GM12878 (cell line): ENCODE data around the gene IRF2. TPM values are rescaled to one million over a fixed set of nuclear protein-coding genes. Genes with fewer than 3 reads are reported as not detected.

ENCODE experiments used
- ATAC-seq: fragments of 200-7000 bp; cut with Tn5 transposase; 3 replicates; pipeline ENCODE4 v1.9.1; 2020; ENCODE audit warnings: mild to moderate bottlenecking, moderate library complexity
- BruUV-seq: library from RNA; stranded (reverse); fragments of 400-500 nt; replicated peaks from 2 replicates; lab custom pipeline; 2021; lab: Mats Ljungman, UMichigan
- CTCF ChIA-PET: fragments of 300-600 bp; sonication (Branson Sonifier 250); formaldehyde crosslinking; extraction: SDS; loops from one replicate; lab custom pipeline; 2021; ENCODE audit warnings: inconsistent platforms; lab: Yijun Ruan, JAX
- POLR2A ChIA-PET: fragments of 350-600 bp; formaldehyde crosslinking; extraction: SDS; loops from one replicate; lab custom pipeline; 2021; ENCODE audit warnings: inconsistent platforms; lab: Charles Lee
- RAD21 ChIA-PET: fragments of 300-600 bp; sonication (Branson Sonifier 250); formaldehyde crosslinking; loops from one replicate; lab custom pipeline; 2023; ENCODE audit warnings: antibody characterized with exemption; ENCODE audit not compliant: unreplicated experiment; lab: Charles Lee
- SMC1A ChIA-PET: fragments of 300-600 bp; sonication (Branson Sonifier 250); formaldehyde crosslinking; loops from one replicate; lab custom pipeline; 2023; ENCODE audit not compliant: unreplicated experiment, uncharacterized antibody; lab: Charles Lee
- DNase-seq: peaks from one replicate; pipeline ENCODE4 v3.0.0-alpha.2; 2011; ENCODE audit warnings: low read depth, low spot score
- FAIRE-seq: peaks from 3 replicates; lab custom pipeline; 2011; peaks lifted over from hg19 to GRCh38; lab: Jason Lieb, UNC
- H2AFZ ChIP-seq: 2 replicates; pipeline ENCODE4 v1.6.0; 2011; ENCODE audit warnings: low read depth, low read length, control low read depth; ENCODE audit not compliant: control insufficient read depth
- H3K27ac ChIP-seq: 2 replicates; pipeline ENCODE4 v1.5.1; 2011; ENCODE audit warnings: control low read depth; ENCODE audit not compliant: control insufficient read depth, insufficient read depth
- H3K27me3 ChIP-seq, 2 experiments: replicated peaks in 1 of 2; 2 replicates each; pipeline versions ENCODE4 v1.6.0 to v1.6.1; 2011; ENCODE audit warnings: low read length in 1 of 2; ENCODE audit not compliant: control insufficient read depth in 2 of 2, insufficient read depth in 2 of 2
- H3K36me3 ChIP-seq, 2 experiments: 2 replicates each; pipeline ENCODE4 v1.5.1; 2011; ENCODE audit warnings: low read length in 1 of 2; ENCODE audit not compliant: control insufficient read depth in 2 of 2, insufficient read depth in 2 of 2
- H3K4me1 ChIP-seq: 2 replicates; pipeline ENCODE4 v1.6.1; 2011; ENCODE audit warnings: mild to moderate bottlenecking, low read length, moderate library complexity, mixed read lengths; ENCODE audit not compliant: control insufficient read depth, insufficient read depth
- H3K4me2 ChIP-seq: 2 replicates; pipeline ENCODE4 v1.6.0; 2011; ENCODE audit warnings: control low read depth; ENCODE audit not compliant: control insufficient read depth, insufficient read depth
- H3K4me3 ChIP-seq: fragments of 200-600 bp; sonication (generic); 2 replicates; pipeline ENCODE4 v1.5.1; 2016
- H3K79me2 ChIP-seq: 2 replicates; pipeline ENCODE4 v1.6.0; 2011; ENCODE audit warnings: low read length; ENCODE audit not compliant: control insufficient read depth, insufficient read depth
- H3K9ac ChIP-seq: 2 replicates; pipeline ENCODE4 v1.8.0; 2011; ENCODE audit warnings: low read length, control low read depth, mixed read lengths; ENCODE audit not compliant: control insufficient read depth, insufficient read depth
- H3K9me3 ChIP-seq: replicated peaks from 3 replicates; pipeline ENCODE4 v1.5.1; 2011; ENCODE audit warnings: mild to moderate bottlenecking, low read length; ENCODE audit not compliant: control insufficient read depth, insufficient read depth
- H4K20me1 ChIP-seq: 2 replicates; pipeline ENCODE4 v1.6.0; 2011; ENCODE audit not compliant: control insufficient read depth, insufficient read depth
- CREM ChIP-seq: IDR thresholded peaks from 2 replicates; pipeline ENCODE4 v1.6.1; 2014; ENCODE audit warnings: antibody characterized with exemption, low read depth
- GATAD2B ChIP-seq: fragments of 450-650 bp; conservative IDR thresholded peaks from 2 replicates; pipeline ENCODE4 v1.6.1; 2017; ENCODE audit warnings: low read depth, mild to moderate bottlenecking, moderate library complexity
- IKZF2 ChIP-seq, 2 experiments: fragments of 450-650 bp; IDR thresholded peaks; 2 replicates each; pipeline ENCODE4 v1.6.1; 2017; ENCODE audit warnings: mild to moderate bottlenecking in 2 of 2, moderate library complexity in 2 of 2
- JUNB ChIP-seq: IDR thresholded peaks from 2 replicates; pipeline ENCODE4 v1.6.1; 2016; ENCODE audit warnings: antibody characterized with exemption, mild to moderate bottlenecking
- NR2C2 ChIP-seq: IDR thresholded peaks from 2 replicates; pipeline ENCODE4 v1.6.1; 2011; ENCODE audit warnings: borderline replicate concordance, low read depth; ENCODE audit not compliant: control insufficient read depth, insufficient read length
- POLR2AphosphoS5 ChIP-seq: IDR thresholded peaks from 2 replicates; pipeline ENCODE4 v1.6.1; 2011; ENCODE audit warnings: mild to moderate bottlenecking, low read length, inconsistent platforms
- RB1 ChIP-seq: fragments of 450-650 bp; formaldehyde crosslinking; IDR thresholded peaks from 2 replicates; pipeline ENCODE4 v1.6.1; 2017; ENCODE audit warnings: mild to moderate bottlenecking, borderline replicate concordance
- SP1 ChIP-seq: IDR thresholded peaks from one replicate; pipeline ENCODE4 v1.6.1; 2011; ENCODE audit warnings: low read depth, low read length
- WGBS: methylation state at CpG from one replicate; pipeline ENCODE4 v1.1.6; 2016; ENCODE audit warnings: low lambda C conversion rate; ENCODE audit not compliant: insufficient replicate concordance, insufficient coverage; ENCODE audit errors: missing lambda C conversion rate; 5-methylcytosine and 5-hydroxymethylcytosine counted together
- in situ Hi-C: fragments of 300-500 bp; cut with MboI; formaldehyde crosslinking; loops from 9 replicates; pipeline ENCODE4 v1.14.3; 2018; ENCODE audit warnings: mixed read lengths
- intact Hi-C: fragments of 100-400 bp; cut with micrococcal nuclease; formaldehyde crosslinking; loops from one replicate; pipeline ENCODE4 v1.14.2; 2022; ENCODE audit not compliant: unreplicated experiment
- polyA plus RNA-seq, 11 experiments: library from polyadenylated mRNA; depleted of rRNA in 4 of 11; unstranded in 6 of 11; stranded (reverse) in 5 of 11; fragments of >200 nt; fragmentation: Nextera tagmentation in 4 of 11; fragmentation: Illumina TruSeq in 1 of 11; extraction: Ambion mirVana in 4 of 11; extraction: Trizol in 1 of 11; gene quantifications; 1 replicate in 1 of 11; 2 replicates in 10 of 11; pipeline versions ENCODE4 v1.2.1 to v1.2.3, GENCODE V29; 2011 to 2016; ENCODE audit warnings: inconsistent platforms in 2 of 11, missing spikeins in 2 of 11, low read depth in 1 of 11
- total RNA-seq, 4 experiments: library from RNA; depleted of rRNA in 3 of 4; stranded (reverse); fragments of >200 nt in 3 of 4; fragmentation: Illumina TruSeq in 1 of 4; extraction: Trizol in 1 of 4; gene quantifications; 2 replicates each; pipeline versions ENCODE4 v1.2.1 to v1.2.3, GENCODE V29; 2013 to 2021
- TF ChIP-seq, protein P1 (sequence below): fragments of 450-650 bp; IDR thresholded peaks from 2 replicates; pipeline ENCODE4 v1.6.1; 2016; ENCODE audit warnings: mild to moderate bottlenecking, moderate library complexity, borderline replicate concordance
- TF ChIP-seq, protein P2 (sequence below): IDR thresholded peaks from 2 replicates; pipeline ENCODE4 v1.6.1; 2012; ENCODE audit warnings: low read depth, low read length, improper control_type of control experiment
- TF ChIP-seq, protein P3 (sequence below): fragments of 450-650 bp; IDR thresholded peaks from 2 replicates; pipeline ENCODE4 v1.6.1; 2017; ENCODE audit warnings: low read depth, mild to moderate bottlenecking, moderate library complexity

The IRF2 gene
- total and polyA plus RNA-seq, 10 of the 15 experiments (the other 5 are each of a cell fraction or from before 2014, with no cell fraction given), result 45.1 to 99.3 (median 58.9) TPM

DNA sequence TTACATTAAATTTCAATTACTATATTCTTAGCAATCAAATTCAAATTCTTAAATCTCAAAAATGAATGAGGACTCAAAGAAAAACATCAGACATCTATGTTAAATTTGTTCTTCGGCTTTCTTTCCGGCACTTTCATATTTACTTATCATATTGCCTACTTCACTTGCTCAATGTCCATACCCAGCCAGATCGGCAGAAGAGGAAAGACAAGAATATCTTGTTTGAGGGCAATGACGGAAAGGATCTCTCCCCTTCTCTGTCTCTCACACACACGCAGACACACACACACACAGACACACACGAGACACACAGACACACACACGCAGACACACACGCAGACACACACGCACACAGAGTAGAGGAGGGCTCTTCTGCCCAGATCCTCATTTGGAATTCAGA lies 13.2 kb upstream of the IRF2 start (continued):
- TF ChIP-seq GATAD2B (no peak), NR2C2 (no peak), IKZF2 (IDR thresholded peaks at IDR 0.05) (no peak)

DNA sequence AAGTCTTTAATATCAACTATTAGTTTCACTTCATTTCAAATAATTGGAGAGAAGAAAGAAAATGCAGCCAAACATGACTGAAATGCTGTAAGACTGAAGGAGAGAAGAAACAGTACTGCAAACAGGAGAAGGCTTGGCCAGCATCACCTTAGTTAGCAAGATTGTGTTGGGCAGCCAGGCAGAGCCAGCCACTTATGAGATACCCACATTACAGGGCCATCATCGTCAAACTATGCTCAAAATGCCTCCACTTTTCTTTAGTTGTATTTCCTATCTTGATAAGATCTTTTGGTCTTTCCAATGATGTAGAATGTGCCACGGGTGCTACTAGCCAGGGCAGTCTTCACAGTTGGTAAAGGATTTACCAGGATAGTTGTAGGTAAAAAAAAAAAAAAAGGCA lies 10.9 kb upstream of the IRF2 start:
- Histone ChIP-seq H3K9me3 (peaks cover 7% of the 10 kb centered on the region; the same call in 2 of the 3 replicates), H3K79me2 (no peaks in the 10 kb centered on the region), H3K4me2 (no peak overlapping the region), H3K4me1 (no peaks in the 10 kb centered on the region), H3K27me3 (no peaks in the 10 kb centered on the region), H3K36me3 (no peaks in the 10 kb centered on the region), H3K9ac (no peak overlapping the region), H2AFZ (no peak overlapping the region), H3K4me3 (no peak overlapping the region), H3K27ac (no peak overlapping the region), H4K20me1 (no peaks in the 10 kb centered on the region)
- DNase-seq, result no peak
- no TSS peak for BruUV-seq
- intact Hi-C loops (no loop called here), in situ Hi-C loops (no loop called here)
- no peak for ATAC-seq
- ChIA-PET CTCF (interaction anchor here (1.4 kb wide), 1 partner anchor 29 kb away, joined by 5 read pairs; no protein-coding TSS in a partner anchor), RAD21 (no interaction called here), POLR2A (no interaction called here), SMC1A (no interaction called here)
- no peak for FAIRE-seq
- 52% methylated on average over 2 of the region's 2 CpGs for WGBS
- TF ChIP-seq RB1, result no peak
- TF ChIP-seq, protein P1, sequence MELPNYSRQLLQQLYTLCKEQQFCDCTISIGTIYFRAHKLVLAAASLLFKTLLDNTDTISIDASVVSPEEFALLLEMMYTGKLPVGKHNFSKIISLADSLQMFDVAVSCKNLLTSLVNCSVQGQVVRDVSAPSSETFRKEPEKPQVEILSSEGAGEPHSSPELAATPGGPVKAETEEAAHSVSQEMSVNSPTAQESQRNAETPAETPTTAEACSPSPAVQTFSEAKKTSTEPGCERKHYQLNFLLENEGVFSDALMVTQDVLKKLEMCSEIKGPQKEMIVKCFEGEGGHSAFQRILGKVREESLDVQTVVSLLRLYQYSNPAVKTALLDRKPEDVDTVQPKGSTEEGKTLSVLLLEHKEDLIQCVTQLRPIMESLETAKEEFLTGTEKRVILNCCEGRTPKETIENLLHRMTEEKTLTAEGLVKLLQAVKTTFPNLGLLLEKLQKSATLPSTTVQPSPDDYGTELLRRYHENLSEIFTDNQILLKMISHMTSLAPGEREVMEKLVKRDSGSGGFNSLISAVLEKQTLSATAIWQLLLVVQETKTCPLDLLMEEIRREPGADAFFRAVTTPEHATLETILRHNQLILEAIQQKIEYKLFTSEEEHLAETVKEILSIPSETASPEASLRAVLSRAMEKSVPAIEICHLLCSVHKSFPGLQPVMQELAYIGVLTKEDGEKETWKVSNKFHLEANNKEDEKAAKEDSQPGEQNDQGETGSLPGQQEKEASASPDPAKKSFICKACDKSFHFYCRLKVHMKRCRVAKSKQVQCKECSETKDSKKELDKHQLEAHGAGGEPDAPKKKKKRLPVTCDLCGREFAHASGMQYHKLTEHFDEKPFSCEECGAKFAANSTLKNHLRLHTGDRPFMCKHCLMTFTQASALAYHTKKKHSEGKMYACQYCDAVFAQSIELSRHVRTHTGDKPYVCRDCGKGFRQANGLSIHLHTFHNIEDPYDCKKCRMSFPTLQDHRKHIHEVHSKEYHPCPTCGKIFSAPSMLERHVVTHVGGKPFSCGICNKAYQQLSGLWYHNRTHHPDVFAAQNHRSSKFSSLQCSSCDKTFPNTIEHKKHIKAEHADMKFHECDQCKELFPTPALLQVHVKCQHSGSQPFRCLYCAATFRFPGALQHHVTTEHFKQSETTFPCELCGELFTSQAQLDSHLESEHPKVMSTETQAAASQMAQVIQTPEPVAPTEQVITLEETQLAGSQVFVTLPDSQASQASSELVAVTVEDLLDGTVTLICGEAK, result no peak
- no peak for TF ChIP-seq SP1
- TF ChIP-seq CREM, result no peak
- TF ChIP-seq POLR2AphosphoS5, result no peak
- TF ChIP-seq, protein P2, sequence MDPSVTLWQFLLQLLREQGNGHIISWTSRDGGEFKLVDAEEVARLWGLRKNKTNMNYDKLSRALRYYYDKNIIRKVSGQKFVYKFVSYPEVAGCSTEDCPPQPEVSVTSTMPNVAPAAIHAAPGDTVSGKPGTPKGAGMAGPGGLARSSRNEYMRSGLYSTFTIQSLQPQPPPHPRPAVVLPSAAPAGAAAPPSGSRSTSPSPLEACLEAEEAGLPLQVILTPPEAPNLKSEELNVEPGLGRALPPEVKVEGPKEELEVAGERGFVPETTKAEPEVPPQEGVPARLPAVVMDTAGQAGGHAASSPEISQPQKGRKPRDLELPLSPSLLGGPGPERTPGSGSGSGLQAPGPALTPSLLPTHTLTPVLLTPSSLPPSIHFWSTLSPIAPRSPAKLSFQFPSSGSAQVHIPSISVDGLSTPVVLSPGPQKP, result no peak
- no peak for TF ChIP-seq JUNB
- TF ChIP-seq, protein P3, sequence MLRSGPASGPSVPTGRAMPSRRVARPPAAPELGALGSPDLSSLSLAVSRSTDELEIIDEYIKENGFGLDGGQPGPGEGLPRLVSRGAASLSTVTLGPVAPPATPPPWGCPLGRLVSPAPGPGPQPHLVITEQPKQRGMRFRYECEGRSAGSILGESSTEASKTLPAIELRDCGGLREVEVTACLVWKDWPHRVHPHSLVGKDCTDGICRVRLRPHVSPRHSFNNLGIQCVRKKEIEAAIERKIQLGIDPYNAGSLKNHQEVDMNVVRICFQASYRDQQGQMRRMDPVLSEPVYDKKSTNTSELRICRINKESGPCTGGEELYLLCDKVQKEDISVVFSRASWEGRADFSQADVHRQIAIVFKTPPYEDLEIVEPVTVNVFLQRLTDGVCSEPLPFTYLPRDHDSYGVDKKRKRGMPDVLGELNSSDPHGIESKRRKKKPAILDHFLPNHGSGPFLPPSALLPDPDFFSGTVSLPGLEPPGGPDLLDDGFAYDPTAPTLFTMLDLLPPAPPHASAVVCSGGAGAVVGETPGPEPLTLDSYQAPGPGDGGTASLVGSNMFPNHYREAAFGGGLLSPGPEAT, result no peak
